Sigmoid colon (tissue), 4 donors: ENCODE measurements around the gene SLC6A9.

ENCODE experiments used
- CTCF ChIP-seq, 4 experiments: fragments of 450-650 bp in 3 of 4; fragments of 200-600 bp in 1 of 4; IDR thresholded peaks; one replicate each; pipeline ENCODE4 v1.5.1; 2016 to 2019; ENCODE audit warnings: antibody characterized with exemption in 4 of 4, mild to moderate bottlenecking in 3 of 4, moderate library complexity in 2 of 4
- EP300 ChIP-seq, 4 donors: sonication (generic); formaldehyde crosslinking; IDR thresholded peaks; one replicate each; pipeline ENCODE4 v1.6.1; 2017; ENCODE audit warnings: antibody characterized with exemption in 4 of 4
- POLR2A ChIP-seq, 2 donors: fragments of 450-650 bp; IDR thresholded peaks; one replicate each; pipeline ENCODE4 v1.6.1; 2016; ENCODE audit warnings: antibody characterized with exemption in 2 of 2, mild to moderate bottlenecking in 2 of 2, moderate library complexity in 2 of 2
- POLR2AphosphoS5 ChIP-seq, 4 donors: sonication (generic); formaldehyde crosslinking; IDR thresholded peaks; one replicate each; pipeline ENCODE4 v1.6.1; 2017; ENCODE audit warnings: antibody characterized with exemption in 4 of 4

- TF ChIP-seq POLR2A (IDR thresholded peaks at IDR 0.05) = no peak
- TF ChIP-seq CTCF (IDR thresholded peaks at IDR 0.05) = no peak
- no peak for TF ChIP-seq POLR2AphosphoS5 (IDR thresholded peaks at IDR 0.05)
- no peak for TF ChIP-seq EP300 (IDR thresholded peaks at IDR 0.05)
Observed at GRCh38 chr1:43947061-43947873, 84.0 kb downstream of the SLC6A9 start.
